Epithelial cell of esophagus (primary cell): ENCODE results near the gene CGB7.

Experiments
- DNase-seq: peaks from one replicate; pipeline ENCODE4 v3.0.0; 2010; ENCODE audit warnings: low read depth
- H3K4me3 ChIP-seq: 2 replicates; pipeline ENCODE4 v1.5.1; 2011; ENCODE audit warnings: mild to moderate bottlenecking, low read length, control low read depth
- TF ChIP-seq, protein P1 (sequence below): IDR thresholded peaks from 2 replicates; pipeline ENCODE4 v1.5.1; 2011; ENCODE audit warnings: low read depth, mild to moderate bottlenecking, low read length, control low read depth, inconsistent platforms; ENCODE audit not compliant: insufficient read depth; ENCODE audit errors: missing control alignments

The CGB7 gene

DNA sequence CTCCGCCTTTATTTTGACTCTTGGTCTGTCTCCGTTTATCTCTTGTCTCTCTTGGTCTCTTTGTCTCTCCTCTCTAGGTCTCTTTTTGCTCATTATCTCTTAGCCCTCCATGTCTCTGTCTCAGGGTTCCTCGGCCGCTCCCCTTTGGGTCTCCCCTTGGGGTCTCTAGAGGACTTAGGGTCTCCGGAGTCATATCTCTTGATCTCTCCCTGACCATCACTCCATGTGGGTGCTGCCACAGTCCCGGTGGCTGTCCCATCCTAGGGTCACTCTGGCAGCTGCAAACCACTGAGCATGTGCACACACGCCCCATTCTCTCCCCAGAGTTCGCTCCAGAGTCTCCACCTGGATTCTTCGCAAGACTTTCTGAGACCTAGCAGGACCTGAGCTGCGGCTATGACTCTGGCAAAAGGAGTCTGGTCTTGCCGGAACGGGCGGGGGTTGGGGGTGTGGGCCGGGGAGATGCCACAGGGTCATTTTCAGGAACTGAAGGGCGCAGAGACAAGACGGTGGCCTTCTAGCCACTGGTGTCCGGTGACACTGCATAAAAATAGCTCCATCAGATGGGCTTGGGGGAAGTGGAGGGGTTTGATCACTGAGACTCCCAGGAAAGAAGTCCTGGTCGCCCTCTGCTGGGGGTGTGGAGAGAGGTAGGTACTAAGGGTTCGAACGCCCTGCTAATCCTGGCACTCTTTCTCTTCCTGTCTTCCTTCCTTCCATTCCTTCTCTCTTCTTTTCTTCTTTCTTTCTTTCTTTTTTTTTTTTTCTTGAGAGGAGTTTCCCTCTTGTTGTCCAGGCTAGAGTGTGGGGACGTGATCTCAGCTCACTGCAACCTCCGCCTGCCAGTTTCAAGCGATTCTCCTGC, 16.2 kb upstream of the CGB7 start:
- TF ChIP-seq, protein P1, sequence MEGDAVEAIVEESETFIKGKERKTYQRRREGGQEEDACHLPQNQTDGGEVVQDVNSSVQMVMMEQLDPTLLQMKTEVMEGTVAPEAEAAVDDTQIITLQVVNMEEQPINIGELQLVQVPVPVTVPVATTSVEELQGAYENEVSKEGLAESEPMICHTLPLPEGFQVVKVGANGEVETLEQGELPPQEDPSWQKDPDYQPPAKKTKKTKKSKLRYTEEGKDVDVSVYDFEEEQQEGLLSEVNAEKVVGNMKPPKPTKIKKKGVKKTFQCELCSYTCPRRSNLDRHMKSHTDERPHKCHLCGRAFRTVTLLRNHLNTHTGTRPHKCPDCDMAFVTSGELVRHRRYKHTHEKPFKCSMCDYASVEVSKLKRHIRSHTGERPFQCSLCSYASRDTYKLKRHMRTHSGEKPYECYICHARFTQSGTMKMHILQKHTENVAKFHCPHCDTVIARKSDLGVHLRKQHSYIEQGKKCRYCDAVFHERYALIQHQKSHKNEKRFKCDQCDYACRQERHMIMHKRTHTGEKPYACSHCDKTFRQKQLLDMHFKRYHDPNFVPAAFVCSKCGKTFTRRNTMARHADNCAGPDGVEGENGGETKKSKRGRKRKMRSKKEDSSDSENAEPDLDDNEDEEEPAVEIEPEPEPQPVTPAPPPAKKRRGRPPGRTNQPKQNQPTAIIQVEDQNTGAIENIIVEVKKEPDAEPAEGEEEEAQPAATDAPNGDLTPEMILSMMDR = peak; percentile 31
- peak; percentile 39 for DNase-seq

DNA sequence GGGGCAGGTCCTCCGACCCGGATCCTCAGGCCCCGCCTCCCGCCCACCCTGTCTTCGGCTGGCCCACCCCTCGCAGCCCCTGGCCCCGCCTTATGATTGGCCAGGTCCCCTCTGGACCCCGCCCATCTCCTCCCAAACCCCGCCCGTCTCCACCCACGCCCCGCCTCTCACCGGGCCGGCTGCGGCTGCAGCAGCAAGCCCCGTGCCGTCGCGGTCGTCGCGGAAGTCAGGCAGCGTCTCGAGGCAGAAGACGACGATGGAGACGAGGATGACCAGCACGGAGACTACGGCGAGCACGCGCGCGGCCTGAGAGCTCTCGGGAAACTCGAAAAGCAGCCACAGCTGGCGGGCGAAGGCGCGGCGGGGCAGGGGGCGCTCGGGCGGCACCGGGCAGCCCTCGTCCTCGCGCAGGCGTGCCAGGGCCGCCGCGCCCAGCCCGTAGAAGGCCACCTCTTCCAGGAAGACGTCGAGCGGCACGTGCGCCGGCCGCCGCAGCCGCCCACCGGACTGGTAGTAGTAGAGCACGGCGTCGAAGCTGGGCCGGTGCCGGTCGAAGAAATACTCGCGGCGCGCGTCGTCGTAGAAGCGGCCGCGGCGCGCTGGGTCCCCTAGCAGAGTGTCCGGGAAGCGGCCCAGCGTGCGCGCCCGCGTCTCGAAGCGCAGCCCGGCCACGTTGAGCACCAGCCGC, 14.5 kb upstream of the CGB7 start:
- TF ChIP-seq, protein P1 = no peak
- no peak for DNase-seq
- no peak overlapping the region for H3K4me3 ChIP-seq

More for the DNA sequence above, 16.2 kb upstream of the CGB7 start:
- H3K4me3 ChIP-seq = no peak overlapping the region

DNA sequence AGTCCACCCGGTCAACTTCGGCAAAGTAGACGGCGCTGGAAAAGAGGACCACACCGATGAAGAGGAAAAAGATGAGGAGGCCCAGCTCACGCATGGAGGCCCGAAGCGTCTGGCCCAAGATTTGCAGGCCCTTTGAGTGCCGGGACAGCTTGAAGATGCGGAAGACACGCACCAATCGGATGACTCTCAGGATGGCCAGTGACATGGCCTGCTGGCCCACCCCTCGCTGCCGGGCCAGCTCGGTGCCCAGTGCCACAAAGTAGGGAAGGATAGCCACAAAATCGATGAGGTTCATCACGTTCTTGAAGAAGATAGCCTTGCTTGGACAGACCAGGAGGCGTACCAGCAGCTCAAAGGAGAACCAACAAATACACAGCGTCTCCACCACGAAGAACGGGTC, 12.9 kb upstream of the CGB7 start:
- DNase-seq = no peak

DNA sequence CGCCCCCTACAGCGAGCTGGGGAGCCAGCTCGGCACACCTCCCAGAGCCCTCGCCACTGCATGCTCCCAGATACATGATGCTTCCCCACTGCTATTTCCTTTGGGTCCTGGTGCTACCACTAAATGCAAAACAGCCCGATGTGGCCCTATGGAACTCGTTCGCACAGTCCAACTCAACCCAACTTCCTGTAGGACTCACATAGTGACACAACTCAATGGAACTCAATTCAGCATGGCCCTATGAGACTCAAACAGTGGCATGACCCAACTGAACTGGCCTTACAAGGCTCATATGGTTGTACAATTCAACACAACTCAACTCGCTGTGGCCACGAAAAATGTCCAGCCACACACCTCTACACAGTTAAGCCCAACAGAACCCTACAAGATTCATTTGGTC, 11.5 kb upstream of the CGB7 start:
- no peak for DNase-seq
- TF ChIP-seq, protein P1 = no peak
- no peak overlapping the region for H3K4me3 ChIP-seq

More for the DNA sequence above, 12.9 kb upstream of the CGB7 start:
- TF ChIP-seq, protein P1 = no peak
- H3K4me3 ChIP-seq = no peak overlapping the region

DNA sequence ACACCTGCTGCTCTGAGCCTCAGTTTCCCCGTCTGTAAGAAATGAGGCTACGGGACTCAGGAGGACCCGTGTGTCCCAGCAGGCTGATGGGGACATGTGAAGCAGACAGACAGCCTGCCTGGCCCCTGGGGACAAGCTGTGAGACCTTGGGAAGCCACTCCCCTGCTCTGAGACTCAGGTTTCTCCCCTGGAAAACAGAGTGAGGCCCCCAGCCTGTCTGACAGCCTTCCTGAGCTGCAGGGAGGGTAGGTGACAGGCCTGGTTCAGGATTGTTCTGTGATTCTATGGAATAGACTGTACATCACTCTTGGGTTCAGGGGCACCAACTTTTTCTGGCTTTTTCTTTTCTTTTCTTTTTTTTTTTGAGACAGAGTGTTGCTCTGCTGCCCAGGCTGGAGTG, 10.0 kb upstream of the CGB7 start:
- TF ChIP-seq, protein P1 = no peak
- no peak for DNase-seq
- H3K4me3 ChIP-seq = no peak overlapping the region

DNA sequence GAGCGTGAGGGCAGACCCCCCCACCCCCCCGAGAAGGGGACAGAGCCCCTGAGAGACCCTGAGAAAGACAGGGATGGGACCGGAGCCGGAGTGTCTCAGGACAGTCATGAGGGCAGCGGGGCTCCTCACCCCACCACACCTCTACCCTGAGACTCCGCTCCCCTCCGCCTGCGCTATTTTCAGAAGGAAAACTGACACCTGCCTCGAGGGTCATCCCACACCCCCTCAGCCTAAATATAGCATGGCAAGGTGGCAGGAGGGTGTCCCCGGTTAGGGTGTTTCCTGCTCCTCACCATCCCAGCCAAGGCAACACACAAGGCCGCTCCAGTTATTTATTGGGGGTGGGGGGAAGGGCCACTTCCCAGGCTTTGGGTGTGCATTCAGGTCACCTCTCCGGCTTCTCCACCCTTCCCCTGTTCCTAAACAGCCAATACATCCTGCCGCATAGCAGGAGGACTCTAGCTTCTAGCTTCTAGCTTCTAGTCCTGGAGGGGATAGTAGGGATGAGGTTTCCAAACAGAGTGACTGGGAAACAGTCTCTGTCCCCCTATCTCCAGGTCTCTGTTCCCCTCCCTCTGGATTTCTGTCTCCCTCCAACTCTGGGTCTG, 8.5 kb upstream of the CGB7 start:
- TF ChIP-seq, protein P1 = no peak
- no peak overlapping the region for H3K4me3 ChIP-seq
- no peak for DNase-seq
